Mononuclear cell (primary cell): ENCODE data around the gene LRRC75A. TPM values are rescaled to one million over a fixed set of nuclear protein-coding genes. Genes with fewer than 3 reads are reported as not detected.

Source experiments
- H3K27me3 ChIP-seq: 2 replicates; pipeline ENCODE4 v1.6.0; 2011; ENCODE audit warnings: low read length, control low read depth; ENCODE audit not compliant: insufficient read depth
- H3K4me1 ChIP-seq: 2 replicates; pipeline ENCODE4 v1.5.1; 2011; ENCODE audit warnings: mild to moderate bottlenecking, low read length, control low read depth; ENCODE audit not compliant: insufficient read depth
- H3K4me3 ChIP-seq: 2 replicates; pipeline ENCODE4 v1.5.1; 2011; ENCODE audit warnings: mild to moderate bottlenecking, low read length, moderate library complexity
- H3K9me3 ChIP-seq: 2 replicates; pipeline ENCODE4 v1.5.1; 2011; ENCODE audit warnings: low read depth, mild to moderate bottlenecking, control low read depth, low read length
- total RNA-seq: library from RNA; depleted of rRNA; stranded (reverse); fragments of >200 nt; gene quantifications from one replicate; pipeline ENCODE4 v1.2.3, GENCODE V29; 2012

LRRC75A gene
- total RNA-seq, 1 donor = 2.2 TPM

DNA sequence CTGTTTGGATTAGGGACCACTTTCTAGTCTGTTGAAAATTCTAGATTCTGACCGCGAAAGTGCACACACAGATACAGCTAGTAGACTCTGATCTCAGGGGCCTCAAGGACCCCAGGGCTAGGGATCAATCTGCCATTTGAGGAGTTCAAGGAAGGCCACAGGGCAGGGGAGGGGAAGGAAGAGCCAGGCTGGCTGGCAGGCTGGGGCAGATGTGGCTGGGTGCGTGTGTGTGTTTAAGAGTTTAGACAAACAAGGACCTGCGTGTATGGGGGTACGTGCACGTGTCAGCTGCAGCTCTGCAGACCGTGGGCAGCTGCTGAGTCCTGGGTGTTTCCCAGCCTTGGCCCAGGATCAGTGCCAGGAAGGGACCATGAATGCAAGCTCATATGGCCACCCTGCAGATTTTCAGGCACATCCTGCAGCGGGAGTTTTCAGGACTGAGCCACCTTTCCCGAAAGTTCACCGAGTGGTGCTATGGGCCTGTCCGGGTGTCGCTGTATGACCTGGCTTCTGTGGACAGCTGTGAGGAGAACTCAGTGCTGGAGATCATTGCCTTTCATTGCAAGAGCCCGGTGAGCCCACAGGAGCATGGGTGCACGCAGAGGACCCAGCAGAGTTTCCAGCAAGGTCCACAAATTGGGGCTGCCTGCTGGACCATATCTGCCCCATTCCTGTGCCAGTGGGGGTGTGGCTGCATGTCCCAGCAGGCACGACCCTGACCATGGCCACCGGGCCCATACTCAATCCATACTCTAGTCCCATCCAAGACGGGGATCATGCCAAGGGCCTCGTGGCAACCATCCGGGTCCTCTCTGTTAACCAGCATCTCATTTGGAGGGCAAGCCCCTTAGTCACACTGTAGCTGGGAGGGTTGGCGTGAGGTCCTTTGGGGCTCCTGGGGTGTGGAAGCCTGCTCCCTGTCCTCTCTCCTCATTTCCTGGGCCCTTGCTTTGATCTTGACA, 66.0 kb downstream of the LRRC75A start:
- Histone ChIP-seq H3K27me3 (no peaks in the 10 kb centered on the region), H3K4me3 (no peak overlapping the region), H3K9me3 (no peaks in the 10 kb centered on the region), H3K4me1 (no peaks in the 10 kb centered on the region)

DNA sequence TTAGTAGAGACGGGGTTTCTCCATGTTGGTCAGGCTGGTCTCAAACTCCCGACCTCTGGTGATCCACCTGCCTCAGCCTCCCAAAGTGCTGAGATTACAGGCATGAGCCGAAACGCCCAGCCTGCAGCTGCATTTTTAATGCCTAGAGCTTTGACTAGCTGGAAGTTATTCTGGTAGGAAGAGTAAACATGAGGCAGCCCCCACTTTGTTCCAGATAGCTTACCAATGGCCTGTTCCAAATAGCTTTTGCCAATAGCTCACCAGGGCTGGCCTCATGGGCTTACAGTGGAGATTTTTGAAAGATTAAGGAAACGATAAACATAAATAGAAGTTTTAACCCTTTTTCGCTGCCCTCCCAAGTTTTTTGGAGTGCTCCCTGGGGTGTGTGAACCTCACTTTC, 66.8 kb downstream of the LRRC75A start:
- H3K9me3 ChIP-seq = no peaks in the 10 kb centered on the region

DNA sequence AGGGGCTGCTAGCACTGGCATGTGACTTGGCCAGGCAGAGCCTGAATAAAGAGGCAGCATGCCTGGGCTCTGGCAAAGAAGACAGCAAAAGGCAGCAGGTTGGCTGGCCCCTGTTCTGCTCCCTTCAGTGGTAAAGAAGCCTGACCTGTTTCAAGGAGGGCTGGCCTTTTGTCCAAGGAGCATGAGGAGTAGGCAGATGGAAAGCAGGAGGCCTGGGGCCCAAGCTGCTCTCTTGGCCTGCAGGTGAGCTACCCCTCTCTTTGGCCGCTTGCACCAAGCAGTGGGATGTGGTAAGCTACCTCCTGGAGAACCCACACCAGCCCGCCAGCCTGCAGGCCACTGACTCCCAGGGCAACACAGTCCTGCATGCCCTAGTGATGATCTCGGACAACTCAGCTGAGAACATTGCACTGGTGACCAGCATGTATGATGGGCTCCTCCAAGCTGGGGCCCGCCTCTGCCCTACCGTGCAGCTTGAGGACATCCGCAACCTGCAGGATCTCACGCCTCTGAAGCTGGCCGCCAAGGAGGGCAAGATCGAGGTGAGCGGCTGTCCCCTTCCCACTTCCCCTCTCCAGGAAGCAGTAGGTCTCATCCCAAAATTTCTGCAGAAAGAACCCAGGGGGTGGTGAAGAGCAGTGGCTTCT, 68.6 kb downstream of the LRRC75A start:
- Histone ChIP-seq H3K9me3 (no peaks in the 10 kb centered on the region), H3K4me1 (peaks cover 23% of the 10 kb centered on the region), H3K4me3 (no peak overlapping the region), H3K27me3 (no peaks in the 10 kb centered on the region)

More for the DNA sequence above, 66.8 kb downstream of the LRRC75A start:
- Histone ChIP-seq H3K4me3 (no peak overlapping the region), H3K4me1 (peaks cover 5% of the 10 kb centered on the region), H3K27me3 (no peaks in the 10 kb centered on the region)

DNA sequence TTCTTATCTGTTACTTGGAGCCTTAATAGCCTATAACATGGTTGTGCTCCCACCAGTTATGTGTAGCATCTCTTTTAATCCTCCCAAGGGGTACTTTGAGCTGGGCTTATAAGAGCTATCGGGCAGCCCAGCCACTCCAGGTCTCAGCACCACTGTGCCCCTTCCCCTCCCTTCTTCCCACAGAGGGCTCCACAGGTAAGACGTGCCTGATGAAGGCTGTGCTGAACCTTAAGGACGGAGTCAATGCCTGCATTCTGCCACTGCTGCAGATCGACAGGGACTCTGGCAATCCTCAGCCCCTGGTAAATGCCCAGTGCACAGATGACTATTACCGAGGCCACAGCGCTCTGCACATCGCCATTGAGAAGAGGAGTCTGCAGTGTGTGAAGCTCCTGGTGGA, 69.6 kb downstream of the LRRC75A start:
- H3K4me3 ChIP-seq = no peak overlapping the region
- no peaks in the 10 kb centered on the region for H3K9me3 ChIP-seq
- peaks cover 33% of the 10 kb centered on the region for H3K4me1 ChIP-seq
- no peaks in the 10 kb centered on the region for H3K27me3 ChIP-seq

DNA sequence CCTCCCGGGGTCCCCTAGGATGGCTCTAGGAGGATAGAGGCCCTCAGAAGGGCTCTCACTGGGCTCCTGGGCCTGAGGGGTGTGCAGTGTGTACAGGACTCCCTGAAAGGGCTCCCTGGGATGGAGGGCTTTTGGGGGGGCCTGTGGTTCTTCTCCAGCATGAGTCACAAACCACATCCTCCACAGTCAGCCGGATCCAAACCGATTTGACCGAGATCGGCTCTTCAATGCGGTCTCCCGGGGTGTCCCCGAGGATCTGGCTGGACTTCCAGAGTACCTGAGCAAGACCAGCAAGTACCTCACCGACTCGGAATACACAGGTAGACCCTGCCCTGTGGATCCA, 72.1 kb downstream of the LRRC75A start:
- H3K9me3 ChIP-seq = no peaks in the 10 kb centered on the region
- H3K4me3 ChIP-seq = no peak overlapping the region
- H3K27me3 ChIP-seq = no peaks in the 10 kb centered on the region
- peaks cover 48% of the 10 kb centered on the region for H3K4me1 ChIP-seq

DNA sequence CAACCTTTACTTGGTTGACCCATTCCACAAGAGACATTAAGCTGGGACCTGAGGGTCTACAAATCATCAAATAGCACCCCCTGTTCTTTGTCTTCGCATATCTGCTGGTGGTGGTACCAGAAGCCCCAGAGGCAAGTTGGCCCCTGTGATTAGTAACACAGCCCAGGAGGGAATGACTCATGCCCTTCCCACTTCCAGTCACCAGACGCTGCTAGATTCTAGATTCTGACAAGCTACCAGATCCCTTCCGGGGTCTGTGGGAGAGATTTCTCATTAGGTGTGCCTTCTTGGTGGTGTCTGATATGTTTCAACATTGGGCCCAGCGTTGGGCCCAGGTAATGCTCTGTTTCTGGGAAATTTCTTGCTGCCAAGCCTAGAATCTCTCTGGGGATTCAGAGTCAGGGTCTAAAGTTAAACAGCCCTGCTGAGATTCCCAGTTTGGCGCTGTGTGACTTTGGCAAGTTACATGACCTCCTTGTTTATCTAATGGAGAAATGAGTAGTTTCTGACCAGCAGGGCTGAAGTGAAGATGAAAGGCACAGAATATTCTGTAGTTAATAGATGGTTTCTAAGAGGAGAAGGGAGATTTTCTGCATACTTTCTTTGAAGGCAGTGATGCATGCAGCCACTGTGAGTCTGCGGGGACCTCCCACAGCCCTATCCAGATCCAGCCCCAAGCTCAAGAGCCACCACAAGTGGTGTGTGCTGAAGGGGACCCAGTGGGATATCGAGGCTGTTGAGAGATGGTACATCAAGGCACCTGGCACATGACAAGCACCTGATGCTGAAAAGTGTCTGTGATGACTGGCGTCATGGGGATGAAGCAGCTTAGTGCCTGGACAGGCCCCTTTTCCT, 72.7 kb downstream of the LRRC75A start:
- H3K9me3 ChIP-seq = no peaks in the 10 kb centered on the region
- H3K4me1 ChIP-seq = peaks cover 53% of the 10 kb centered on the region
- H3K4me3 ChIP-seq = no peak overlapping the region
- no peaks in the 10 kb centered on the region for H3K27me3 ChIP-seq

DNA sequence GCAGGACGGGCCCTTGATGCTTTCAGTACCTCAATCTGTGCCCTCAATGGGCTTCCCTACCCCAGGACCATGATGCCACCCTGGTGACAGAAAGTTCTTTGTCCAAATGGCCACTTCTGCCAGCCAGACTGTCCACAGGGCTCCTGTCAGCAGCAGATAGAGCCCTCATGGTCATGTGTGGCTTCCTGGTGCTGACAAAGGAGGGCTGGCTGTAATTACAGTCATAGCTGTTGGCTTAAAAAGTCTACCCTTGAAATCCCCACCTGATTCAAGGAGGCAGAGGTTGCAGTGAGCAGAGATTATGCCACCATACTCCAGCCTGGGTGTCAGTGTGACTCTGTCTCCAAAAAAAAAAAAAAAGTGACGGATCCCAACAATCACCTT, 73.3 kb downstream of the LRRC75A start:
- H3K4me3 ChIP-seq = no peak overlapping the region
- no peaks in the 10 kb centered on the region for H3K27me3 ChIP-seq
- H3K4me1 ChIP-seq = peaks cover 53% of the 10 kb centered on the region
- H3K9me3 ChIP-seq = no peaks in the 10 kb centered on the region

DNA sequence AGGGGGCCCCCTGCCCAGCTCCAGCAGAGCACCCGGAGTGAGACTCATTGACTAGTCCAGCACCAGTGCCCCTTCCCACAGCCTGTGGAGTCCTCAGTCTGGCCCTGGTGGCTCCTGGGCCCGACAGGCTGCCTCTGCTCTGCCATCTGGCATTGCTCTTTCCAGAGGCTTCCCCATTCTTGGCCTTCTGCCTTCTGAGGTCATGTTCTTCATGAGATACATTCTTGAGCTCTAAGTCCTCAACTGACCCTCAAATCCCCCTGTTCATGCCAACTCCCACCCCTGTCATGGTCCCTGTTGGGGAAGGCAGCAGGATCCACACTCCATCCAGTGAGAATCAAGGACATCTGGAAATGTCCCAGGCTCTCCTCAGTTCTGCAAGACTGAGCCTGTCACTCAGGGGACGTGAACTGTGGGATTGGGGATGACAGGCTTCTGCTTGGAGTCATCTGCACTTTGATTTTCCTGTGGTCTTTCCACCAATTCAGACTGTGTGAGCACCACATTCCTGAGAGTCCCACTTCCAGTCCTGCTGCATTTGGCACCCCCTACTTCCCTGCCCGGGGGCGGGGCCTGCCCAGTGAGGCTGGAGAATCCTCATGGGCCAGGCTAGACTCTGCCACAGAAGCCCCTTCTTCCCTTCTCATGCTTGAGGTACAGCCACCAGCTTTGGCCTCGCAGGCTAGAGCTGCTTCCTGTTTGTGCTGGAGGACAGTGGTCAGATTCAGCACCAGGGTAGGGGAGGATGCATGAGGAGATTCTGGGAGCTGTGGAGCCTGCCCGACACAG, 73.9 kb downstream of the LRRC75A start:
- Histone ChIP-seq H3K4me1 (peaks cover 53% of the 10 kb centered on the region), H3K4me3 (no peak overlapping the region), H3K27me3 (no peaks in the 10 kb centered on the region), H3K9me3 (no peaks in the 10 kb centered on the region)

DNA sequence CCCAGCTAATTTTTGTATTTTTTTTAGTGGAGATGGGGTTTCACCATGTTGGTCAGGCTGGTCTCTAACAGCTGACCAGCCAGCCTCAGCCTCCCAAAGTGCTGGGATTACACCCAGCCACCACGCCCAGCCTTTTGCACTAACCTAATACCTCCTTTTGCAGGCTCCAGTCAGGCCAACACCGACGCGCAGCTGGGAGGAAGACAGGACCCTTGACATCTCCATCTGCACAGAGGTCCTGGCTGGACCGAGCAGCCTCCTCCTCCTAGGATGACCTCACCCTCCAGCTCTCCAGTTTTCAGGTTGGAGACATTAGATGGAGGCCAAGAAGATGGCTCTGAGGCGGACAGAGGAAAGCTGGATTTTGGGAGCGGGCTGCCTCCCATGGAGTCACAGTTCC, 74.6 kb downstream of the LRRC75A start:
- H3K27me3 ChIP-seq = no peaks in the 10 kb centered on the region
- peaks cover 53% of the 10 kb centered on the region for H3K4me1 ChIP-seq

DNA sequence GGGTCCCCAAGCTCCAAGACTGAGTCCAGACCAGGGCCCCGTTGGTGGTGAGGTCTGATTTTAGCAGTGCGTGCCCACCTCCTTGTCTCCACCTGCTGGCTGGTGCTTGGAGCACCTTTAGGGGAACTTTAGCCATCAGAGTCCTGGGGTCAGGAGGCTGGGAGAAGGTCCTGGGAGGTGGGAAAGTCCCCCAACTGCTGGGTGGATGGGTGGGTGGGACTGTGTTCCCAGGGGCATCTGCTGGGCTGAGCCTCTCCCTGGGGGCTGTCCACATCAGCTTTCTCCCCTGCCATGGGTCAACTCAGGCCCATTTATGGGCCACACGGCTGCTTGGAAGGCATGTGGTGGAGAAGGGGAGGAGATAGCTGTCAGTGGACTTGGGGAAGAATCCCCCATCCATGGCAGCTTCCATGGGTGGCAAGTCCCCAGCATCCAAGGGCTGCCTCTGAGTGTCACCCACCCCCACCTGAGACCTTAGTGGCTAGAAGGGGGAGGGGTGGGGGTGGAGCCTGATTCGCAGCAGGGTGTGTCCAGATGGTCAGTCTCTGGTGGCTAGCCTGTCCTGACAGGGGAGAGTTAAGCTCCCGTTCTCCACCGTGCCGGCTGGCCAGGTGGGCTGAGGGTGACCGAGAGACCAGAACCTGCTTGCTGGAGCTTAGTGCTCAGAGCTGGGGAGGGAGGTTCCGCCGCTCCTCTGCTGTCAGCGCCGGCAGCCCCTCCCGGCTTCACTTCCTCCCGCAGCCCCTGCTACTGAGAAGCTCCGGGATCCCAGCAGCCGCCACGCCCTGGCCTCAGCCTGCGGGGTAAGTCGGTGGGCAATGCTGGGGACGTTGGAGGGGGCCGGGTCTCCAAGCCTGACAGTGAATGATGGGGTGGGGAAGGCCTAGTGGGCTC, 76.7 kb downstream of the LRRC75A start, which contains the start of gene TRPV2:
Gene TRPV2, plus strand, starts transcription at position 541 of the 894 bp plus-strand sequence. CDS start 2,098 bp downstream, outside the sequence.
- Histone ChIP-seq H3K9me3 (no peaks in the 10 kb centered on the region), H3K27me3 (no peaks in the 10 kb centered on the region), H3K4me1 (peaks cover 49% of the 10 kb centered on the region), H3K4me3 (peak within 1 kb of the TSS; percentile 69)

More for the DNA sequence above, 74.6 kb downstream of the LRRC75A start:
- Histone ChIP-seq H3K4me3 (no peak overlapping the region), H3K9me3 (no peaks in the 10 kb centered on the region)

DNA sequence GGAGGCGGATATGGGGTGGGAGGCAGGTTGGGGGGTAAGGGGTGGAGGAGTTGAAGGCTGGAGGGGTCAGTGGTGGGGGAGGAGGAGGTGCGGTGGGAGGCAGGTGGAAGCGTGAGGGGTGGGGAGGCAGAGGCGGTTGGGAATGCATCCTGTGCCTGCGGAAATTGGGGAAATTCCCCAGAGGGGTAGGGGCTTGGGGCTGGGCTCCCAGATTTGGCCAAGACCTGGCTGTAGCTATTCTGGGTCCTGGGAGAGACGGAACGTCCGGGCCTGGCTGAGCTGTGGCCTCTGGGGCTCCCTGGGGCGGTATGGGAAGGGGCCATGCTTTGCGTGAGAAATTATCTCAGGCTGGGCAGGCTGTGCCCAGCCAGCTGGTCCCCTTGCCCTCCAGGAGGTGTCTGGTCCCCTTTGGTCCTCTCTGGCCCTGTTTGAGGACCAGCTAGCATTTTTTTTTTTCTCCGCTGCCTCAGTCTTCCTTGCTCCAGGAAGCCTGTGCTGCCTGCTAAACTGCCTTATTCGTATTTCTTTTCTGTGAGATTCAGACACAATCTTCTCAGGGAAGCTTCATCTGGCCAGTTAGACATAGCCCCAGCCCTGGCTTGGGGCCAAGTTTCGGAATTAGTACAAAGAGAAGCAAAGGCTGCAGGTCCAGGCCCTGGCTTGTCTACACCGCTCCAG, 83.9 kb downstream of the LRRC75A start:
- peaks cover 15% of the 10 kb centered on the region for H3K4me1 ChIP-seq
- no peaks in the 10 kb centered on the region for H3K27me3 ChIP-seq
- no peaks in the 10 kb centered on the region for H3K9me3 ChIP-seq
- H3K4me3 ChIP-seq = no peak overlapping the region

DNA sequence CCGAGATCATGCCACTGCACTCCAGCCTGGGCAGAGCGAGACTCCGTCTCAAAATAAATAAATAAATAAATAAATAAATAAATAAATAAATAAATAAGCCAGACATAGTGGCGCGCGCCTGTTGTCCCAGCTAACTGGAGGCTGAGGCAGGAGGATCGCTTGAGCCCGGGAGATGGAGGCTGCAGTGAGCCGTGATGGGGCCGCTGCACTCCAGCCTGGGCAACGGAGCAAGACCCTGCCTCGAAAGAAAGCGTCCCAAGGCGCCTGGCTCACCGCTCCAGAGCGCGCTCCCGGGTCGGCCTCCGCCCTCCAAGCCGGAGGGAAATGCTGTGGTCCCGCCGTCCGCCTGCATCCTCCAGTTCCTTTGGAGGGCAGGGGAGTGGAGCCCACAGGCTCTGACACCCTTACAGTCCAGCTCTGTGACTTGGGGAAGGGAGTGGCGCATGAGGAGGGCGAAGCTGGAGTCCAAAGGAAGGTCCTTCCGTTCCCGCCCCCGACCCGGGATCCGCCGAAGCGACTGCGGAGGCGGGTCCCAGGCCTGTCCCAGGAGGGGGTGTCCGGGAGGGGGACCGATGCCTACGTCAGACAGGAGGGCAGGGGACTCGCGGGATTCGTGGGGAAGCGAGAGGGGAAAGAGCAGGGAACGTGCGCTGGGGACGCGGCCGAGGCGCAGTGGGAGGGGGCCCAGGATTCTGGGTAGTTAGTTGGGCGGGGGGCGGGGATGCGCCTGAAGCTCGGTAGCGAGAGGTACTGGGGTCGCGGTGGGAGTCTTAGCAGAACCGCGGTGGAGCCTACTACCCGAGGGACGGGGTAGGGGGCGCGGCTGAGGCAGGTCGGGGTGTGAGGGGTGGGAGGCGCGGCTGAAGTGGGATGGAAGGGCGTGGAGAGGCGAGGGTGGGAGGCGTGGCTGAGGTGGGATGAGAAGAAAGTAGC, 85.0 kb downstream of the LRRC75A start:
- no peaks in the 10 kb centered on the region for H3K9me3 ChIP-seq
- H3K4me1 ChIP-seq = peaks cover 15% of the 10 kb centered on the region

More for the DNA sequence above, 85.0 kb downstream of the LRRC75A start:
- Histone ChIP-seq H3K27me3 (no peaks in the 10 kb centered on the region), H3K4me3 (peak overlapping the region; percentile 15)
